Fibroblast of the aortic adventitia (primary cell): Measurements from ENCODE around the gene ZNF382. TPM values are rescaled to one million over a fixed set of nuclear protein-coding genes. Genes with fewer than 3 reads are reported as not detected.

Experiments used
- DNase-seq: peaks from one replicate; pipeline ENCODE4 v3.0.0-alpha.2; 2010; ENCODE audit warnings: low read depth
- H3K4me3 ChIP-seq: 2 replicates; pipeline ENCODE4 v1.5.1; 2011; ENCODE audit warnings: low read depth, mild to moderate bottlenecking, control low read depth, low read length, moderate library complexity
- CTCF ChIP-seq: IDR thresholded peaks from 2 replicates; pipeline ENCODE4 v1.5.1; 2011; ENCODE audit warnings: mild to moderate bottlenecking, low read length, control low read depth, inconsistent platforms; ENCODE audit not compliant: insufficient read depth
- total RNA-seq: library from RNA; depleted of rRNA; stranded (reverse); fragments of >200 nt; gene quantifications from 2 replicates; pipeline ENCODE4 v1.2.3, GENCODE V29; 2012; ENCODE audit warnings: low replicate concordance

Gene ZNF382
- total RNA-seq, 1 donor = 4.6 TPM

- no peak for TF ChIP-seq CTCF
- peak; percentile 3 for DNase-seq
- H3K4me3 ChIP-seq = no peak overlapping the region
Measured at GRCh38 chr19:36638862-36639510, 33.9 kb downstream of the ZNF382 start.

- no peak for TF ChIP-seq CTCF
- DNase-seq = no peak
- no peak overlapping the region for H3K4me3 ChIP-seq
Measured at GRCh38 chr19:36646746-36647145, 41.6 kb downstream of the ZNF382 start.

- no peak for TF ChIP-seq CTCF
- DNase-seq = no peak
- no peak overlapping the region for H3K4me3 ChIP-seq
Measured at GRCh38 chr19:36652958-36653357, 47.8 kb downstream of the ZNF382 start.

GRCh38 chr19:36665832-36666231 is 60.7 kb downstream of the ZNF382 start:
- DNase-seq = no peak
- TF ChIP-seq CTCF = no peak
- peak overlapping the region; percentile 96 for H3K4me3 ChIP-seq

- no peak for DNase-seq
- no peak for TF ChIP-seq CTCF
- no peak overlapping the region for H3K4me3 ChIP-seq
Measured at GRCh38 chr19:36668646-36669045, 63.5 kb downstream of the ZNF382 start.

GRCh38 chr19:36672368-36672767 is 67.3 kb downstream of the ZNF382 start:
- no peak for DNase-seq
- TF ChIP-seq CTCF = no peak
- no peak overlapping the region for H3K4me3 ChIP-seq

- no peak for TF ChIP-seq CTCF
- DNase-seq = no peak
Measured at GRCh38 chr19:36674201-36674600, 69.1 kb downstream of the ZNF382 start.

More at GRCh38 chr19:36674201-36674600, 69.1 kb downstream of the ZNF382 start:
- H3K4me3 ChIP-seq = no peak overlapping the region
